Breast epithelium (tissue), 4 donors: ENCODE data around the gene CDH4. TPM values are rescaled to one million over a fixed set of nuclear protein-coding genes. Genes with fewer than 3 reads are reported as not detected.

ENCODE experiments used
- DNase-seq, 2 donors: peaks; one replicate each; pipeline ENCODE4 v3.0.0-alpha.2; 2019; ENCODE audit warnings: low spot score in 2 of 2
- H3K27ac ChIP-seq, 2 donors: fragments of 200-600 bp; sonication (generic) in 1 of 2; one replicate each; pipeline ENCODE4 v1.5.1; 2016 to 2019; ENCODE audit warnings: mild to moderate bottlenecking in 1 of 2
- H3K27me3 ChIP-seq, 2 donors: fragments of 200-600 bp; sonication (generic) in 1 of 2; one replicate each; pipeline versions ENCODE4 v1.5.1 to v1.6.0; 2017 to 2019; ENCODE audit warnings: control low read depth in 1 of 2, mild to moderate bottlenecking in 1 of 2
- H3K36me3 ChIP-seq: fragments of 200-600 bp; one replicate; pipeline ENCODE4 v1.5.1; 2019
- H3K4me1 ChIP-seq, 2 donors: fragments of 200-600 bp; sonication (generic); one replicate each; pipeline ENCODE4 v1.5.1; 2016 to 2019; ENCODE audit warnings: control low read depth in 1 of 2
- H3K4me3 ChIP-seq, 3 donors: fragments of 200-600 bp; sonication (generic); 1 replicate in 2 of 3; 2 replicates in 1 of 3; pipeline ENCODE4 v1.5.1; 2016 to 2019; ENCODE audit warnings: mild to moderate bottlenecking in 3 of 3, moderate library complexity in 2 of 3
- H3K9me3 ChIP-seq, 2 donors: fragments of 200-600 bp; sonication (generic) in 1 of 2; one replicate each; pipeline ENCODE4 v1.5.1; 2016 to 2019; ENCODE audit warnings: control low read depth in 1 of 2
- CTCF ChIP-seq, 3 donors: fragments of 450-650 bp; IDR thresholded peaks; one replicate each; pipeline ENCODE4 v1.5.1; 2016 to 2017; ENCODE audit warnings: antibody characterized with exemption in 3 of 3, mild to moderate bottlenecking in 3 of 3, moderate library complexity in 3 of 3
- POLR2A ChIP-seq: fragments of 450-650 bp; IDR thresholded peaks from one replicate; pipeline ENCODE4 v1.6.1; 2016; ENCODE audit warnings: antibody characterized with exemption, mild to moderate bottlenecking, moderate library complexity
- POLR2AphosphoS5 ChIP-seq, 3 donors: sonication (generic); formaldehyde crosslinking; IDR thresholded peaks; one replicate each; pipeline ENCODE4 v1.6.1; 2017; ENCODE audit warnings: antibody characterized with exemption in 3 of 3
- intact Hi-C: fragments of 100-400 bp; cut with DNase I; formaldehyde crosslinking; loops from one replicate; pipeline ENCODE4 v1.15.1; 2023; ENCODE audit warnings: low total_unique reads
- total RNA-seq, 3 donors: library from RNA; depleted of rRNA; stranded (reverse); fragments of >200 nt; gene quantifications; one replicate each; pipeline ENCODE4 v1.1.0, GENCODE V29; 2016

CDH4 gene
- total RNA-seq, 3 donors from 2014 or later, result under 0.01 TPM; not detected in 2

GRCh38 chr20:61671559-61671958 lies 419.5 kb downstream of the CDH4 start:
- no peaks in the 10 kb centered on the region for H3K9me3 ChIP-seq
- peaks cover 0 to 13% of the 10 kb centered on the region in 2 donors for H3K27me3 ChIP-seq
- H3K4me3 ChIP-seq, result no peak overlapping the region
- TF ChIP-seq POLR2A (no peak), POLR2AphosphoS5 (IDR thresholded peaks at IDR 0.05) (no peak), CTCF (IDR thresholded peaks at IDR 0.05) (no peak)
- no peaks in the 10 kb centered on the region for H3K36me3 ChIP-seq
- H3K27ac ChIP-seq, result no peak overlapping the region
- DNase-seq, result no peak
- intact Hi-C loops, result no loop called here
- H3K4me1 ChIP-seq, result no peaks in the 10 kb centered on the region

GRCh38 chr20:61673152-61673847 lies 421.2 kb downstream of the CDH4 start:
- intact Hi-C loops, result no loop called here
- DNase-seq, result no peak

GRCh38 chr20:61674121-61674520 lies 422.1 kb downstream of the CDH4 start:
- no peak overlapping the region for H3K27ac ChIP-seq
- no peak overlapping the region for H3K4me3 ChIP-seq
- H3K9me3 ChIP-seq, result no peaks in the 10 kb centered on the region
- no peaks in the 10 kb centered on the region for H3K4me1 ChIP-seq
- H3K36me3 ChIP-seq, result no peaks in the 10 kb centered on the region
- no peaks in the 10 kb centered on the region for H3K27me3 ChIP-seq
- TF ChIP-seq POLR2AphosphoS5 (IDR thresholded peaks at IDR 0.05) (no peak), CTCF (IDR thresholded peaks at IDR 0.05) (no peak), POLR2A (no peak)
- no peak for DNase-seq
- intact Hi-C loops, result no loop called here

More at GRCh38 chr20:61673152-61673847, 421.2 kb downstream of the CDH4 start:
- no peak for TF ChIP-seq CTCF (IDR thresholded peaks at IDR 0.05)
- no peak for TF ChIP-seq POLR2AphosphoS5 (IDR thresholded peaks at IDR 0.05)
- no peak for TF ChIP-seq POLR2A
- no peaks in the 10 kb centered on the region for H3K4me1 ChIP-seq
- no peaks in the 10 kb centered on the region for H3K36me3 ChIP-seq
- H3K27ac ChIP-seq, result no peak overlapping the region
- H3K4me3 ChIP-seq, result no peak overlapping the region
- no peaks in the 10 kb centered on the region for H3K9me3 ChIP-seq
- H3K27me3 ChIP-seq, result no peaks in the 10 kb centered on the region

- intact Hi-C loops, result no loop called here
- no peaks in the 10 kb centered on the region for H3K4me1 ChIP-seq
- no peak for TF ChIP-seq CTCF (IDR thresholded peaks at IDR 0.05)
- TF ChIP-seq POLR2A, result no peak
- no peak for TF ChIP-seq POLR2AphosphoS5 (IDR thresholded peaks at IDR 0.05)
- no peaks in the 10 kb centered on the region for H3K9me3 ChIP-seq
- no peak overlapping the region for H3K4me3 ChIP-seq
- no peaks in the 10 kb centered on the region for H3K36me3 ChIP-seq
- H3K27me3 ChIP-seq, result peaks cover 0 to 3% of the 10 kb centered on the region in 2 donors
- no peak overlapping the region for H3K27ac ChIP-seq
- DNase-seq, result no peak
Measured at GRCh38 chr20:61674688-61675087, 422.6 kb downstream of the CDH4 start.

GRCh38 chr20:61677928-61678327 lies 425.9 kb downstream of the CDH4 start:
- Histone ChIP-seq H3K4me1 (no peaks in the 10 kb centered on the region), H3K27ac (no peak overlapping the region), H3K27me3 (peaks cover 0 to 20% of the 10 kb centered on the region in 2 donors), H3K9me3 (no peaks in the 10 kb centered on the region), H3K4me3 (no peak overlapping the region), H3K36me3 (no peaks in the 10 kb centered on the region)
- TF ChIP-seq POLR2A, result no peak
- TF ChIP-seq CTCF (IDR thresholded peaks at IDR 0.05), result no peak
- no peak for TF ChIP-seq POLR2AphosphoS5 (IDR thresholded peaks at IDR 0.05)
- no peak for DNase-seq
- intact Hi-C loops, result no loop called here
